DND-41 (cell line): ENCODE data around the gene FAM107B.
"Not testable (repeated sequence)": the region's sequence is repeated elsewhere in the genome, so short reads cannot be mapped to it uniquely, and the experiment has no call there.

Experiments
- EZH2 ChIP-seq: IDR thresholded peaks from 3 replicates; pipeline ENCODE4 v1.6.1; 2012; ENCODE audit warnings: borderline replicate concordance, low read depth, mild to moderate bottlenecking, moderate library complexity, low read length, inconsistent platforms; ENCODE audit not compliant: severe bottlenecking
- TF ChIP-seq, protein P1 (sequence below): IDR thresholded peaks from 2 replicates; pipeline ENCODE4 v1.5.1; 2012; ENCODE audit warnings: borderline replicate concordance, low read length, moderate library complexity, mild to moderate bottlenecking; ENCODE audit not compliant: poor library complexity, severe bottlenecking; ENCODE audit errors: extremely low read depth

DNA sequence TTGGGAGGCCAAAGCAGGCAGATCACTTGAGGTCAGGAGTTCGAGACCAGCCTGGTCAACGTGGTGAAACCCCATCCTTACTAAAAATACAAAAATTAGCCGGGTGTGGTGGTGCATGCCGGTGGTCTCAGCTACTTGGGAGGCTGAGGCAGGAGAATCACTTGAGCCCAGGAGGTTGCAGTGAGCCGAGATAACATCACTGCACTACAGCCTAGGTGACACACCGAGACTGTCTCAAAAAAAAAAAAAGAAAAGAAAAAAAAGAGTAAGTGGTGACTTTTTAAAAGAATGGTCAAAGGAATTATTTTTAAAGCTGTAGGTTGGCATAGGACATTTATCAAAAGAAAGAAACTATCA is 185.8 kb downstream of the FAM107B start:
- TF ChIP-seq, protein P1, sequence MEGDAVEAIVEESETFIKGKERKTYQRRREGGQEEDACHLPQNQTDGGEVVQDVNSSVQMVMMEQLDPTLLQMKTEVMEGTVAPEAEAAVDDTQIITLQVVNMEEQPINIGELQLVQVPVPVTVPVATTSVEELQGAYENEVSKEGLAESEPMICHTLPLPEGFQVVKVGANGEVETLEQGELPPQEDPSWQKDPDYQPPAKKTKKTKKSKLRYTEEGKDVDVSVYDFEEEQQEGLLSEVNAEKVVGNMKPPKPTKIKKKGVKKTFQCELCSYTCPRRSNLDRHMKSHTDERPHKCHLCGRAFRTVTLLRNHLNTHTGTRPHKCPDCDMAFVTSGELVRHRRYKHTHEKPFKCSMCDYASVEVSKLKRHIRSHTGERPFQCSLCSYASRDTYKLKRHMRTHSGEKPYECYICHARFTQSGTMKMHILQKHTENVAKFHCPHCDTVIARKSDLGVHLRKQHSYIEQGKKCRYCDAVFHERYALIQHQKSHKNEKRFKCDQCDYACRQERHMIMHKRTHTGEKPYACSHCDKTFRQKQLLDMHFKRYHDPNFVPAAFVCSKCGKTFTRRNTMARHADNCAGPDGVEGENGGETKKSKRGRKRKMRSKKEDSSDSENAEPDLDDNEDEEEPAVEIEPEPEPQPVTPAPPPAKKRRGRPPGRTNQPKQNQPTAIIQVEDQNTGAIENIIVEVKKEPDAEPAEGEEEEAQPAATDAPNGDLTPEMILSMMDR = not testable (repeated sequence)
- TF ChIP-seq EZH2 = not testable (repeated sequence)
